GM18499 (cell line): ENCODE results near the gene NFATC1.

ENCODE experiments used
- ATAC-seq: cut with Tn5 transposase; IDR thresholded peaks from one replicate; pipeline ENCODE4 v1.9.1; 2021; ENCODE audit warnings: moderate number of reproducible peaks; ENCODE audit not compliant: insufficient read depth, unreplicated experiment

Gene NFATC1

DNA sequence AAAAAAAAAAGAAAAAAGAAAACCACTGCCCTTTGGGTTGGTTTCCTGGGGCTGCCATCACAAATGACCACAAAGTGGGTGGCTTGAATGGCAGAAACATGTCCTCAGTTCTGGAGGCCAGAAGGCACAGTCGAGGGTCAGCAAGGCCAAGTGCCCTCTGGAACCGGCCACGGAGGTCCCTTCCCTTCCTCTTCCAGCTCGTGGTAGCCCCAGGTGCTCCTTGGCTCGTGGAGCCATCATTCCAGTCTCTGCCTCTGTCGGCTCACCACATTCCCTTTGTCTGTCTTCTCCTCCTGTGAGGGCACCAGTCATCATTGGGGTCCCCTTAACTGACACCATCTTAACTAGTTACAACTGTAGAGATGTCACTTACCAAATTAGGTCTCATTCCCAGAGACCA, 8.5 kb upstream of the NFATC1 start:
- ATAC-seq, result no peak

DNA sequence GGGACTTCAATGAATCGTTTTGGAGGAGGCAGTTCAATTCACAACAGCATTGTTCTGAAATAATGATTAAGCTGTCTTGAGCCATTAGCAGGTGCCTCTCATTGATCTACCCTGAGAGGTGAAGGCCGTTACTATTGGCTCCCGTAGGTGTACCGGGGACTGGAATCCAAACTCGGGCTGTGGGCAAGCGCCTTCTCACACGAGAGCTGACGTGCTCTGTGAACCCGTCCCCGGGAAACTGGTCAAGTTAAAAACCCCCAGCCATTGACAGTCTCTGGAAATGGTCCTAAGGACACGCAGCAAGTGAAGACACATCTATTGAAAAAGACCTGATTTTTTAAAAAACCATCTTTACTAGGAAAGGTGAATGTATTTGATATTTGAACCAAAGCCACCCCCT, 8.1 kb upstream of the NFATC1 start:
- ATAC-seq, result no peak

- no peak for ATAC-seq
Observed at GRCh38 chr18:79388043-79388442, 7.7 kb upstream of the NFATC1 start.

DNA sequence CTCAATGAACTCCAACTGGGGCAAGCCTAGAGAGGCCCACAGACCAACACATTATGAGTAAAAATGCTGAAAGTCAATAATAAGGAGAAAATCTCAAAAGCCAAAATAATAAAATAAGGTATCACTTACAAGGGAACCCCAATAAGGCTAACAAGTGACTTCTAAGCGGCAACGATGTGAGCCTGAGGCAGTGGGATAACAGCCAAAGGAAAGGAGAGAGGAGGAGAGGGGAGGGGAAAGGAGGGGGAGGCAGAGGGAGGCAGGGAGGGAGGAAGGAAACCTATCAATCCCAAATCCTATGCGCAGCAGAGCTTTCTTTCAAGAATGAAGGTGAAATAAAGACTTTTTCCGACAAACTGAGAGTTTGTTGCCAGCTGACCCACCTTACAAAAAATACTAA, 6.0 kb upstream of the NFATC1 start:
- no peak for ATAC-seq

DNA sequence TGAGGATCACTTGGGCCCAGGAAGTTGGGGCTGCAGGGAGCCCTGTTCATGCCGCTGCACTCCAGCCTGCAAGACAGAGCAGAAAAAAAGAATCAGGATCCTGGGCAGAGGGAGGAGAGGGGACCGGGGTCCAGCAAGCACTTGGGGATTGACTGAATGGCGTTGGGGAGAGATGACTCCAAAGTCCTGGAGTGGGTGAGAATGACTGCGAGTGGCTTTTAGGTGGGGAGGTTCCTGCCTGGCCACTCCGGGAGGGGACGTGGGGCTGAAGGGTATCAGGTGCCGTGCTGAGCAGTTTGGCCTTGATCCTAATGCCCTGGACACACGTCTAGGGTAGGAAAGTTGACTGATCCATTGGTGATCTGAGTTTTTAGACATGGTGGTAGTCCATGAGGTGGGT, 3.5 kb upstream of the NFATC1 start:
- no peak for ATAC-seq

GRCh38 chr18:79393181-79393634, 2.5 kb upstream of the NFATC1 start:
- ATAC-seq, result no peak

DNA sequence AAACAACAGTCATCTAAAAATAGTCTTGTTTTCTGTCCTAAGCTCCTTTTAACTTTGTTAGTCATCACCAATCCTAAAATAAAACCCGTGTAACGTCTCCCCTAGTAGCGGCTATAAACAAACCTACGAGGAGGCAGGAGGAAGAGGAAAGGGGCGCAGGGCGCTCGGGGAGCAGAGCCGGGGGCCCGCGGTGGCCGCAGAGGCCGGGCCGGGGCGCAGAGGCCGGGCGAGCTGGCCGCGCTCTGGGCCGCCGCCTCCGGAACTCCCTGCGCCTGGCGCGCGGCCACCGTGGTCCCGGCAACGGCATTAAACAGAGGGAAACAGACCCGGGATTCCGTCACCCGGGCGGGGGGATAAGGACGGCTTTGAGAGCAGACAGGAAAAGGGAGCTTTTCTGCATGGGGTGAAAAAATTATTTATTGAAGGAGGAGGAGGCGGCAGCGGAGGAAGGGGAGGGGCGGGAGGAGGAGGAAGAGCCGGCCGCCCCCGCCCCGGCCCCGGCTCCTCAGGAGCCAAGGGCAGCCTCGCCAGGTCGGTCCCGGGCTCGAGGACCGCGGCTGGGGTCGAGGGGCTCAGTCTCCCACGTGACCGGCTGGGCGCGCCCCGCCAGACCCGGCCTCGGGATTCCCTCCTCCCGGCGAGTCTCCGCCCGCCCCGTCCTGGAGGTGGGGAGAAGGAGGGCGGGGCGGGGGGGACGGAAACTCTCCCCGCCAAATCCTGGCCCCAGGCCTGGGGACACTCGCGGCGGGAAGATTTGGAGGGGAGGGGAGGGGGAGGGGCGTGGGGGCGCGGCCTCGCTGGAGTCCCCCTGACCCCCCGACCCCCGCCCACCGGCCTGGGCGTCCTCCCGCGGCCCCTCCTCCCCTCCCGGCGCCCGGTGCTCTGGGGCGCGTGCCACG, 1.8 kb upstream of the NFATC1 start:
- ATAC-seq, result no peak

DNA sequence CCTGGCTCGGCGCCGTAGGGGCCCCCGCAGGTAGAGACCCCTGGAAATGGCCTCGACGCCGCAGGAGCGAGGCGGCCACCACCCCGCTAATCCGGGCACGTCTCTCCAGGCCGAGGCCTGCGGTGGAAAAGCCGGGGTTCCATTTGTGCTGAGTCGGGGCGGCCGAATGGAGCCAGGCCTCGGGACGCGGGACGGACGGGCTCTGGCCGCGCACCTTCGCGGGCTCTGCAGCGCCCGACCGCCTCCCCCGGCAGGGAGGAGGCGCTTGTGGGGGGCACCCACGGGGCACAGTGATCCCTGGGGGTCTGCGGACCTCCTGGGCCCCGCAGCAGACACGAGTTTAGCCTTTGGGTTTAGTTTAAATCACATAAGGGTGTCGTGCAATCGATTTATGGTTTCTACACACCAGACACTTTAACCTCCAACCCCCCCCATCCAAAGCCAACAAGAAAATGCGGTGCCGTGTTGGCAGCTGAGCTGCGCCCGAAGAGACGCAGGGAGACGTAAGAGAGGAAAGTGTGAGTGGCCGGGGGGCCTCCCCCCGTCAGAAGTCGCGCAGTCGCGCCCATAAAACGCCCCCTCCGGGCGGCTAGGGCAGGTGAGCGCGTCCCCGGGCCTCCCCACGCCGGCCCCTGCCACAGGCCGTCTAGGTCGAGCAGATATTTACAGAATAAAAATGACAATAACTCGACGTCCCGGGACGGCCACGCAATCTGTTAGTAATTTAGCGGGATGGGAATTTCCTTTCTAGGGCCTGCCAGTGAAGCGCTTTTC, 1.0 kb upstream of the NFATC1 start:
- no peak for ATAC-seq

DNA sequence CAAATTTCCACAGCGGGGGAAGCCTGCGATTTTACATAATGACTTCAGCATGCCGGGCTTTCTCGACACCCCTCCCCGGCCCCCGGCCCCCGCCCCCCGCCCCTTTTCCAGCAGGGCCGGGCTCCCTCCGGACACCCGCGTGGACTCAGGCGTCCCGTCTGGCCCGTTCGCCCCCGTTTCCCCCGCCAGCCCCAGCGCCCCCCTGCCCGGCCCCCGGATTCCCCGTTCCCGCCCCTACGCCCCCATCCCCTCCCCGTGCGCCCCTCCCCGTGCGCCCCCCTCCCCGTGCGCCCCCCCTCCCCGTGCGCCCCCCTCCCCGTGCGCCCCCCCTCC, 456 bp upstream of the NFATC1 start:
- ATAC-seq, result no peak

- no peak for ATAC-seq
Observed at GRCh38 chr18:79396431-79397246, 909 bp downstream of the NFATC1 start.

DNA sequence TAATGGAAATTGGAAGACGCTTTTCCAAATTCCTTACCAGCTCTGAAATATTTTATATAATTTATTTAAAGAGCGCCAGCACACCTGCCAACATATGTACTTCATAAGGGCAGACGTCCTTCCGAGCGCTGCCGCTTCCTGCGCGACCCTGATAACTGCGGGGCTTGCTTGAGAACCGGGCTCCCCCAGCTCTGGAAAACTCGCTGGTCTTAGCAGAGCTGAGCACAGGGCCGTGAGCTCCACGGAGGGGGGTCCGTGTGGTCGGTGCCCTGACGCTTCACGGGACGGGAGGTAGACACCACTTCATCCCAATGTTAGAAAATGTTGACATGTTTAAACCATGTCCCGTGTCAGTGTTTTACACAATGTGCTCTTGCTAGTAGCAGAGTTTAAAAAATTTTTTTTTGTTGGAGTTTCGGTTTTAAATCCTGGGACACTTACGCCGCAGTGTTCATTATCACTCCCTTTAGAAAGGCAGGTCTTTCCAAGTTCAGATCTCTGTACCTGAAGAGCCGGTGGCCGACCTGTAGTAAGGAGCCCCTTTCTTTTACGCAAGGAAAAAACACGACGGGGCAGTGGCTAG, 1.6 kb downstream of the NFATC1 start:
- ATAC-seq, result no peak

DNA sequence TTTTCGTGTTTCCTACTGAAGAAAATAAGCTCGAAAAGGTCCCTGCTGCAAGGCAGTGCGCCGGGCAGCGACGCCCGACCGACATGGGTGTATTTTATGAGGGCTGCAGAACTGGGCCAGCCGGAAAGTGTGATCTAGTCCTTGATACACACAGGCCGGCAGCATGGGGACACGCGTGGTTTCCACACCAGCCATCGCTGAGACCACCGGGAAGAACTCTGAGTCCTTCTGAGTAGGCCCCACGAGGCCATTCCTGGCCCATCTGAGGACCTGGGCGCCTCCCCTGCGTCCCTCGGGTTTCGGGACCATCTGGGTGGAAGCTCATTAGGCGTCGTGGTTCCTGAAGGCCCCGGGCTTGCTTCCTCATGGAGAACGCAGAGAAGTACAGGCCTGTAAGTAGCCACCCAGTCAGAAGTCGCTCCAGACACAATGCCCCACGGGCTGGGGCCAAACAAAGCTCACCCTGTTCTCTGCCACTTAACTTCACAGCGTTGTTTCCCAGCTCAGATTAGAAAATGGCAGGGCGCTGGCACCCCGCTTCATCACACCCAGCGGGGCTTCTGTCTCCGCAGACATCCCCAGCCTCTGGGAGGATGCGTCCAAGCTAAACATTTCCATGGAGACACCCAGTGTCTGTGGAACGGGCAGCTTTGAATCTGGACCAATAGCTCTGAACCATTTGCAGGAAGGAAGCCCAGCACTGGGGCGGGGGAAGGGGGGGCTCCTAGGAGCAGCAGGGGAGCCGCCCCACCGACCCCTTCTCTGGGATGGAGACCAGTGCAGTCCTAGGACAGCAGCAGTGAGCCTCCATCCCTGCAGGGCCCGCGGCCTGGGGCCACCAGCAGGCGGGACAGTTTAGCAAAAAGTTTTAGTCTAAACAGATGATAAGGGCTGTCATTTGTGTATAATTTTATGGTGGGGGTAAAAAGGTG, 2.4 kb downstream of the NFATC1 start:
- ATAC-seq, result no peak

GRCh38 chr18:79399275-79400081, 3.7 kb downstream of the NFATC1 start:
- no peak for ATAC-seq

DNA sequence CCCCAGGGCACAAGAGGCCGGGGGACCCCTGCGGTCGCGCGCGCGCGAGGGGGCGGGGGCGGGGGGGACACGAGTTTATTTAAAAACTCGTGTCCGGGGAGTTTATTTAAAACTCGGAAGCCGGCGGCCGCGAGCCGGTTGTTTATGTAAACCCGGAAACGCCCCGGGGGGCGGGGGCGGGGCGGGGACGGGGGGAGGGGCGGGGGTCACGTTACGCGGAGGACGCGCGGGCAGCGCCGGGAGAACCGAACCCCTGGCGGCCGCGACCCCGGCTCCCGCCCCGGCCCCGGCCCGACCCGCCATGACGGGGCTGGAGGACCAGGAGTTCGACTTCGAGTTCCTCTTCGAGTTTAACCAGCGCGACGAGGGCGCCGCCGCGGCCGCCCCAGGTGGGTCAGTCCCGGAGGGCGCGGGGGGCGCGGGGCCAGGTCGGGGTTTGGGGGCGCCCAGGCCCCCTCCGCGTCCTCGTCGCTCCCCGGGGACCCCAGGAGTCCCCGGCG, 4.4 kb downstream of the NFATC1 start:
- ATAC-seq, result no peak

GRCh38 chr18:79400591-79401381, 5.1 kb downstream of the NFATC1 start:
- no peak for ATAC-seq

DNA sequence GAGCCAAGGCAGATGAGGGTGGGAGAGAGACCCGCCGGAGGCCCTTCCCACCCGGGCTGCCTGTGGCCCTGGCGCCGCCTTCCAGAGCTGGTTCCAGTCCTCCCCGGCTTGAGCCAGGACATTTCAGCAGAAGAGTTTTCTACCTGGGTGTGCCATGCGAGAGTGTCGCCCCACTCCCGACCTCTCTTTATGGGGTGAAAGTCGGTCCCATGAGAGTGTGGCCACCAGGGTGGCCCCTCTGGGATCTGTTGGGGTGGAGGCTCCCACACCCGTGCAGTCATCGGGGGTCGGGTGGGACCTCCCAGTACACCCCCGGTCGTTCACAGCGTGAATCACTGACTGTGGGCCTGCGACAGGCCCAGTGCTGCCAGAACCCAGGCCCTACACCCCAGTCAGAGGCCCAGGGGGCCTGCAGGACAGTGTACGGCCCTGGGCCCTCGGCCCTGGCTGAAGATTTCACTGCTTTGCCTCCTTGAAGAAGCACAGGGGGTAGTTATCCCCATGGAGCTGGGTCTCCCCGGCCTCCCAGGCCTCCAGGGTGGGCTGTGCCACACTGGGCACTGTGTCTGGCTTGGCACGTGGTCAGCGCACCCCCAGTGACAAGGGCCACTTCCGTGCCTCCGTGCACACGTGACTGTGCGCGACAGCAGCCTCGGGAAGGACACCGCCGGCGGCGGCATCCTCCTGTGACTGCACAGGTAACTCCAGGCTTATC, 5.9 kb downstream of the NFATC1 start:
- ATAC-seq, result no peak

DNA sequence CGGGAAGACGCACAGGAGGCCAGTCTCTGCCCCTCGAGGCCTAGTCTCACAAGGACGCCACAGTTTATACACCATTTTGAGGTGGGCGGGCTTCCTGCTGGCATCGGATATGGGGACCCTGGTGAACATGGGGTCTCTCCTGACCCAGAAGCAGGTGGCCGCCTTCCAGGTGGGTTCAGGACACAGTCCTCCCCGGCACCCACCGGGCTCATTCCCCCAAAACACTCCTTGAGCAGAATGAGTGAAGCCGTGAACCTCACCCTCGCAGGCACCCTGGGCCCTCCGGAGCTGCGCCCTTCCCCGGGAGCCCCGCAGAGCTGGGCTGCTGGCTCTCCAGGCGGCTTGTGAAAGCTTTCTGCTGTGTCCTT, 6.5 kb downstream of the NFATC1 start:
- no peak for ATAC-seq
